Hepatocyte (in vitro differentiated cells): Measurements from ENCODE around the gene TSSK3. TPM values are rescaled to one million over a fixed set of nuclear protein-coding genes. Genes with fewer than 3 reads are reported as not detected.

Experiments
- DNase-seq: peaks from one replicate; pipeline ENCODE4 v3.0.0-alpha.2; 2016; ENCODE audit warnings: low spot score
- H2AFZ ChIP-seq: fragments of 200-600 bp; sonication (generic); 2 replicates; pipeline ENCODE4 v1.6.0; 2016; ENCODE audit warnings: antibody characterized with exemption, mild to moderate bottlenecking
- H3K27ac ChIP-seq: fragments of 200-600 bp; sonication (generic); 2 replicates; pipeline ENCODE4 v1.5.1; 2016; ENCODE audit warnings: mild to moderate bottlenecking
- H3K27me3 ChIP-seq: fragments of 200-600 bp; sonication (generic); 2 replicates; pipeline ENCODE4 v1.6.1; 2016
- H3K36me3 ChIP-seq: fragments of 200-600 bp; sonication (generic); replicated peaks from 2 replicates; pipeline ENCODE4 v1.5.1; 2016; ENCODE audit warnings: low read depth; ENCODE audit not compliant: insufficient read depth
- H3K4me1 ChIP-seq: fragments of 200-600 bp; sonication (generic); 2 replicates; pipeline ENCODE4 v1.5.1; 2016; ENCODE audit warnings: mild to moderate bottlenecking, moderate library complexity; ENCODE audit not compliant: insufficient read depth
- H3K4me2 ChIP-seq: fragments of 200-600 bp; sonication (generic); 2 replicates; pipeline ENCODE4 v1.6.0; 2016
- H3K4me3 ChIP-seq: fragments of 200-600 bp; sonication (generic); 2 replicates; pipeline ENCODE4 v1.5.1; 2016; ENCODE audit warnings: mild to moderate bottlenecking
- H3K79me2 ChIP-seq: fragments of 200-600 bp; sonication (generic); 2 replicates; pipeline ENCODE4 v1.6.0; 2017; ENCODE audit warnings: mild to moderate bottlenecking
- H3K9me2 ChIP-seq: fragments of 200-600 bp; sonication (generic); replicated peaks from 2 replicates; pipeline ENCODE4 v1.6.0; 2017; ENCODE audit warnings: mild to moderate bottlenecking; ENCODE audit not compliant: insufficient read depth
- H3K9me3 ChIP-seq: fragments of 200-600 bp; sonication (generic); 2 replicates; pipeline ENCODE4 v1.5.1; 2016; ENCODE audit warnings: low read depth, mild to moderate bottlenecking
- H4K20me1 ChIP-seq: fragments of 200-600 bp; sonication (generic); 2 replicates; pipeline ENCODE4 v1.6.0; 2016; ENCODE audit warnings: mild to moderate bottlenecking; ENCODE audit not compliant: insufficient read depth, poor library complexity, severe bottlenecking
- EZH2 ChIP-seq: fragments of 200-600 bp; sonication (generic); IDR thresholded peaks from 2 replicates; pipeline ENCODE4 v1.6.1; 2016; ENCODE audit warnings: antibody characterized with exemption, mild to moderate bottlenecking, borderline replicate concordance
- EZH2phosphoT487 ChIP-seq: fragments of 200-600 bp; sonication (generic); IDR thresholded peaks from one replicate; pipeline ENCODE4 v1.6.1; 2018; ENCODE audit warnings: antibody characterized with exemption, mild to moderate bottlenecking, low read depth, moderate library complexity; ENCODE audit not compliant: unreplicated experiment, severe bottlenecking
- WGBS: methylation state at CpG from one replicate; pipeline ENCODE4 v1.1.6; 2016; ENCODE audit warnings: low lambda C conversion rate; ENCODE audit errors: missing lambda C conversion rate; 5-methylcytosine and 5-hydroxymethylcytosine counted together
- polyA plus RNA-seq: library from polyadenylated mRNA; unstranded; fragments of >200 nt; fragmentation: Nextera tagmentation; extraction: Ambion mirVana; gene quantifications from 2 replicates; pipeline ENCODE4 v1.2.1, GENCODE V29; 2016
- total RNA-seq: library from RNA; depleted of rRNA; stranded (reverse); fragments of >200 nt; gene quantifications from 2 replicates; pipeline ENCODE4 v1.2.3, GENCODE V29; 2014
- TF ChIP-seq, protein P1 (sequence below): fragments of 200-600 bp; sonication (generic); IDR thresholded peaks from 2 replicates; pipeline ENCODE4 v1.5.1; 2016; ENCODE audit warnings: antibody characterized with exemption, mild to moderate bottlenecking; ENCODE audit not compliant: poor library complexity

The TSSK3 gene
- total and polyA plus RNA-seq, 2 experiments from 2014 or later = 1.4 TPM

DNA sequence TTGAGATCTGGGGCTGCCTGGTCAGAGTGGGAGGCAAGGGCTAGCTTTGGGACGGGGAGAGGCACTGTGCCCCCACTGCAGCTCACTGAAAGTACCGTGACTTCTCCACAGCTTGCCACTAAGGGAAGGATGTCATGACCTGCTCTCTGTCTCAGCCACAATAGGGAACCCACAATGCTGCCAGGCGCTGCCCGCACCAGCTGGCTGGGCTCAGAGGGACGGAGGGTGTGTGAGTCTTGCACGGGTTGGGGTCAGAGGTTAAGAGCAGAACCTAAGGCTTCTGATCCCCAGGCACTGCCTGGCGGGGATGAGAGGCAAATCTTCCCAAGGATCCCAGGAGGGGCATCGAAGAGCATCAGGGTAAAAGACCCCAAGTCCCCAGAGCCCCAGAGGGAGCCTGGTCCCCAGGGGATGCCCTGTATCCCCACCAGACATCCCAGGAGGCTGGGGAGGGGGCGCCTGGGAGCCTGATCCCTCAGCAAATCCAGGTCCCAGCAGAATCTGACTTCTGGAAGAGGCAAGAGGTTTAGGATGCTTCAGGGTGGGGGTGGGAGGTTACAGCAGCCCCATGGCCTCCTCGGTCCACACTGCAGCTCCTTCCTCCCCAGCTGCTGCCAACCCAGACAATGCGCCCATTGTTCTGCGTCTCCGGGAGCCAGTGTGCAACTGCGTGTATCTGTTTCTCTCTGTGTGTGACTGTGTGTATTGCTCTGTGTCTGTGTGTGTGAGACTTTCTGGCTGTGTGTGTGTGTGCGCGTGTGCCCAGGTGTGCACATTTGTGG is 24.3 kb upstream of the TSSK3 start:
- Histone ChIP-seq H3K4me1 (peaks cover 8% of the 10 kb centered on the region), H3K4me2 (no peak overlapping the region), H3K79me2 (peaks cover 27% of the 10 kb centered on the region), H3K4me3 (no peak overlapping the region), H3K36me3 (no peaks in the 10 kb centered on the region), H3K27ac (no peak overlapping the region), H4K20me1 (peaks cover 16% of the 10 kb centered on the region), H2AFZ (no peak overlapping the region), H3K27me3 (no peaks in the 10 kb centered on the region), H3K9me3 (no peaks in the 10 kb centered on the region), H3K9me2 (no peaks in the 10 kb centered on the region)
- DNase-seq = no peak
- whole genome bisulfite sequencing = 79% methylated on average over 16 of the region's 16 CpGs
- TF ChIP-seq EZH2 (no peak), EZH2phosphoT487 (no peak)
- TF ChIP-seq, protein P1, sequence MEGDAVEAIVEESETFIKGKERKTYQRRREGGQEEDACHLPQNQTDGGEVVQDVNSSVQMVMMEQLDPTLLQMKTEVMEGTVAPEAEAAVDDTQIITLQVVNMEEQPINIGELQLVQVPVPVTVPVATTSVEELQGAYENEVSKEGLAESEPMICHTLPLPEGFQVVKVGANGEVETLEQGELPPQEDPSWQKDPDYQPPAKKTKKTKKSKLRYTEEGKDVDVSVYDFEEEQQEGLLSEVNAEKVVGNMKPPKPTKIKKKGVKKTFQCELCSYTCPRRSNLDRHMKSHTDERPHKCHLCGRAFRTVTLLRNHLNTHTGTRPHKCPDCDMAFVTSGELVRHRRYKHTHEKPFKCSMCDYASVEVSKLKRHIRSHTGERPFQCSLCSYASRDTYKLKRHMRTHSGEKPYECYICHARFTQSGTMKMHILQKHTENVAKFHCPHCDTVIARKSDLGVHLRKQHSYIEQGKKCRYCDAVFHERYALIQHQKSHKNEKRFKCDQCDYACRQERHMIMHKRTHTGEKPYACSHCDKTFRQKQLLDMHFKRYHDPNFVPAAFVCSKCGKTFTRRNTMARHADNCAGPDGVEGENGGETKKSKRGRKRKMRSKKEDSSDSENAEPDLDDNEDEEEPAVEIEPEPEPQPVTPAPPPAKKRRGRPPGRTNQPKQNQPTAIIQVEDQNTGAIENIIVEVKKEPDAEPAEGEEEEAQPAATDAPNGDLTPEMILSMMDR = no peak

DNA sequence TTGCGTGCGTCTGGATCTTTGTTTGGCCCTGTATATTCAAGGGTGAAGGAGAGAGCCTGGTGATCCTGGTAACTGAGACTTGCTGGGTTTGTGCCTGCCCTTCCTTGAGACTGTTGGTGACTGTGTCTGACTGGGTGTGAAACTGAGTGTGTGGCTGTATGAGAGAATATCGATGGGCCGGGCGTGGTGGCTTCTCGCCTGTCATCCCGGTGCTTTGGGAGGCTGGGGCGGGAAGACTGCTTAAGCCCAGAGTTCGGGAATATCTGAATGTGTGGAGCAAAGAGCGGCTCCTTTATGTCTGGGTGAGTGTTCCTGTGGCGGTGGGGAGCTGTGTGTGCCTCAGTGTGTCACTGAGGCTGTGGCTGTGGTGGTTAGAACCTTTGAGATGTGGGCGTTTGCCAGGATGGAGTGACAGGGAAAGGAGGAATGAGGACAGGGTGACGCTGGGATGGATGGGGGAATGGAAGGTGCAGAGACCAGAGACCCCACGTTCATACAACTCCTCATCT is 23.6 kb upstream of the TSSK3 start:
- H3K9me3 ChIP-seq = no peaks in the 10 kb centered on the region
- no peak overlapping the region for H3K4me3 ChIP-seq
- no peak overlapping the region for H3K4me2 ChIP-seq
- no peak overlapping the region for H2AFZ ChIP-seq
- H3K4me1 ChIP-seq = peaks cover 8% of the 10 kb centered on the region
- H3K36me3 ChIP-seq = no peaks in the 10 kb centered on the region
- no peak overlapping the region for H3K27ac ChIP-seq
- peaks cover 21% of the 10 kb centered on the region for H3K79me2 ChIP-seq
- DNase-seq = no peak
- WGBS = 88% methylated on average over 14 of the region's 14 CpGs
- H3K9me2 ChIP-seq = no peaks in the 10 kb centered on the region
- no peaks in the 10 kb centered on the region for H3K27me3 ChIP-seq
- TF ChIP-seq EZH2 (no peak), EZH2phosphoT487 (no peak)
- TF ChIP-seq, protein P1 = no peak
- H4K20me1 ChIP-seq = peaks cover 12% of the 10 kb centered on the region

DNA sequence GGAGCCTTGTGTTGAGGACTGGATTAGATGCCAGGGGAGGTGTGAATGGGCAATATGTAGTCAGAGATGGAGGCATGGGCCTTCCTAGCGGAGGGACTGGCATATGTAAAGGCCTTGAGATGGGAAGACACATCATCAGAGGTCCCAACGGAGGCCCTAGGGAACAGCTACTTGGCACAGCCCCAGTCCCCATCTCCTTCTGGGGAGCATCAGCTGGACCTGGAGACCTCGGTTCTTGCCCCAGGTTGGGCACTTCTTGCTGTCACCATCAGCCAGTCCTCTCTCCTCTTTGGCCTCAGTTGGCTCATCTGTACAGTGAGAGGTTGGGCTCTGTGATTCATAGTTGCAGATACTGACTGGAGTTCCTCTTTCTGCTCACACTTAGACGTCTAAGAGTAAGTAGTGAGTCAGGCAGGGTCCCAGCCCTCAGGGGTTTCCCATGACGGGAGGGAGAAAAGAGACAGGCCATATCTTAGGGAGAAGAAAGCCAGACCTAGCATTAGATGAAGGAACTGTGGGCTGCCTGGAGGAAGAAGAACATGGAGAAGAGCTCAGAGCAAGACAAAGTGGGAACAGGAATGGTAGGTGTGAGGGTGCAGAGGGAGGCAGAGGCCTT is 22.9 kb upstream of the TSSK3 start:
- H2AFZ ChIP-seq = no peak overlapping the region
- 64% methylated on average over 5 of the region's 5 CpGs for WGBS
- H3K9me3 ChIP-seq = no peaks in the 10 kb centered on the region
- H3K4me3 ChIP-seq = no peak overlapping the region
- no peaks in the 10 kb centered on the region for H3K27me3 ChIP-seq
- H3K36me3 ChIP-seq = no peaks in the 10 kb centered on the region
- no peaks in the 10 kb centered on the region for H3K9me2 ChIP-seq
- TF ChIP-seq, protein P1 = no peak
- TF ChIP-seq EZH2phosphoT487 = no peak
- no peak for TF ChIP-seq EZH2
- H4K20me1 ChIP-seq = peaks cover 5% of the 10 kb centered on the region
- peaks cover 1% of the 10 kb centered on the region for H3K4me1 ChIP-seq
- no peak overlapping the region for H3K27ac ChIP-seq
- H3K4me2 ChIP-seq = no peak overlapping the region
- no peak for DNase-seq
- H3K79me2 ChIP-seq = peaks cover 15% of the 10 kb centered on the region
